ENCODE results near the gene LRRC41. TPM values are rescaled to one million over a fixed set of nuclear protein-coding genes. Genes with fewer than 3 reads are reported as not detected.
"Not testable (repeated sequence)": the region's sequence is repeated elsewhere in the genome, so short reads cannot be mapped to it uniquely, and the experiment has no call there.

The LRRC41 gene
- total RNA-seq, 2 donors from 2014 or later: 49.3 to 55.8 TPM

DNA sequence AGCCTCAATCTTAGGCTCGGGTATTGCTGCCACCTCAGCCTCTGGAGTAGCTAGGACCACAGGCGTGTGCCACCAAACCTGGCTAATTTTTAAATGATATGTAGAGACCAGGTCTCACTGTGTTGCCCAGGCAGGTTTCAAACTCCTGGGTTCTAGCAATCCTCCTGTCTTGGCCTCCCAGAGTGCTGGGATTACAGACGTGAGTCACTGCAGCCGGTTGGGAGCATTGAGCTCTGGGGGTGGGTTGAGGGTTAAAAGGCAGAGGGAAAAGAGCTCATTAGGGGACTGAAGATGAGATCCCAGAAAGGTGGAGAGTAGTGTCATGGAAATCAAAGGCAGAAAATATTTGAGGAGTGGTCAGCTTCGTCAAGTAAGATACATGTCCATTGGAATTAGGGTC lies 48.7 kb downstream of the LRRC41 start:
- H3K9ac ChIP-seq (ENCODE audit: low read depth in 2 of 2, low read length in 2 of 2): no peak overlapping the region
- TF ChIP-seq, protein P1, sequence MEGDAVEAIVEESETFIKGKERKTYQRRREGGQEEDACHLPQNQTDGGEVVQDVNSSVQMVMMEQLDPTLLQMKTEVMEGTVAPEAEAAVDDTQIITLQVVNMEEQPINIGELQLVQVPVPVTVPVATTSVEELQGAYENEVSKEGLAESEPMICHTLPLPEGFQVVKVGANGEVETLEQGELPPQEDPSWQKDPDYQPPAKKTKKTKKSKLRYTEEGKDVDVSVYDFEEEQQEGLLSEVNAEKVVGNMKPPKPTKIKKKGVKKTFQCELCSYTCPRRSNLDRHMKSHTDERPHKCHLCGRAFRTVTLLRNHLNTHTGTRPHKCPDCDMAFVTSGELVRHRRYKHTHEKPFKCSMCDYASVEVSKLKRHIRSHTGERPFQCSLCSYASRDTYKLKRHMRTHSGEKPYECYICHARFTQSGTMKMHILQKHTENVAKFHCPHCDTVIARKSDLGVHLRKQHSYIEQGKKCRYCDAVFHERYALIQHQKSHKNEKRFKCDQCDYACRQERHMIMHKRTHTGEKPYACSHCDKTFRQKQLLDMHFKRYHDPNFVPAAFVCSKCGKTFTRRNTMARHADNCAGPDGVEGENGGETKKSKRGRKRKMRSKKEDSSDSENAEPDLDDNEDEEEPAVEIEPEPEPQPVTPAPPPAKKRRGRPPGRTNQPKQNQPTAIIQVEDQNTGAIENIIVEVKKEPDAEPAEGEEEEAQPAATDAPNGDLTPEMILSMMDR (IDR thresholded peaks at IDR 0.05): no peak
- no peaks in the 10 kb centered on the region for H3K4me1 ChIP-seq
- no peaks in the 10 kb centered on the region for H3K36me3 ChIP-seq
- no peak for DNase-seq
- no peak overlapping the region for H3K4me3 ChIP-seq
- intact Hi-C loops (cut with DNase I): no loop called here
- no peak overlapping the region for H3K27ac ChIP-seq
- no peaks in the 10 kb centered on the region for H3K9me3 ChIP-seq
- no peaks in the 10 kb centered on the region for H3K27me3 ChIP-seq

DNA sequence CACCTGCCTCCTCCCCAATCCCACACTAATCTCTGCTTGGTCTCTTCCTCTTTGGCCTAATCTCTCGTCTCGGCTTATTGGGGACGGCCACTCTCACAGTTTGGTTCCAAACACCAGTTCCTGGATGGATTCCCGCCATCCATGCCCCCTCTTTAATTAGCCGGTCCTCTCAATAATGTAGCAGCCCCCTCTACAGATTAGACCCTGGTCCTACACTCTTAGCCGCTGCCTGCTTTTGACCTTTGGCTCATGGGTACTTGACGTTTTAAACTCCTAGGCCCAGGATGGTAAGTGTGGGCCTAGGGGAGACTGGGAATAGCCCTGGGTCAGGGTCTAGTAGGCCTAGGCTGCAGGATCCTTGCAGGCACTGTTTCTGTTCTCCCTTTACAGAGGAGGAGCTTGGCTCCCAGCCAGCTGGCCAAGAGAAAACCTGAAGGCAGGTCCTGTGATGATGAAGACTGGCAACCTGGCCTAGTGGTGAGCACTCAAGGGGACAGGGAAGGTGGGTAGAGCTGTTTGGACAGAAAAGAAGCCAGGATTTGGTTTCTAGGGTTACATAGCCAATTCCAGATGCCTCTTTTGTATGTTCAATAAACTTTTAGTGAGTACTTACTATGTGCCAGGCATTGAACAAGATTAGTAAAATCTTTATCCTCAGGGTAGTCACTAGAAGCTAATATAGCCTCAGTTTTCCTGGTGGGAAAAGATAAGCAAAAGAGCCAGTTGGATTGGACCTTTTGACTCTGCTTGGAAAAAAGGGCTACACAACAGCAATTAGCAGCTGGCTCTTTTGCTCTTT lies 55.1 kb downstream of the LRRC41 start:
- no peaks in the 10 kb centered on the region for H3K27me3 ChIP-seq
- peak overlapping the region; percentile 65 for H3K4me3 ChIP-seq
- TF ChIP-seq, protein P1 (IDR thresholded peaks at IDR 0.05): no peak
- H3K9me3 ChIP-seq: no peaks in the 10 kb centered on the region
- intact Hi-C loops (cut with DNase I): loop anchor here (10.0 kb wide), 1 partner anchor 96 kb away; the partner anchor contains the start of gene NSUN4
- peak overlapping the region in 1 of 2 donors; percentile 21 for H3K9ac ChIP-seq (ENCODE audit: low read depth in 2 of 2, low read length in 2 of 2)
- no peaks in the 10 kb centered on the region for H3K4me1 ChIP-seq
- DNase-seq: peak; percentile 82
- no peak overlapping the region for H3K27ac ChIP-seq
- H3K36me3 ChIP-seq: no peaks in the 10 kb centered on the region

DNA sequence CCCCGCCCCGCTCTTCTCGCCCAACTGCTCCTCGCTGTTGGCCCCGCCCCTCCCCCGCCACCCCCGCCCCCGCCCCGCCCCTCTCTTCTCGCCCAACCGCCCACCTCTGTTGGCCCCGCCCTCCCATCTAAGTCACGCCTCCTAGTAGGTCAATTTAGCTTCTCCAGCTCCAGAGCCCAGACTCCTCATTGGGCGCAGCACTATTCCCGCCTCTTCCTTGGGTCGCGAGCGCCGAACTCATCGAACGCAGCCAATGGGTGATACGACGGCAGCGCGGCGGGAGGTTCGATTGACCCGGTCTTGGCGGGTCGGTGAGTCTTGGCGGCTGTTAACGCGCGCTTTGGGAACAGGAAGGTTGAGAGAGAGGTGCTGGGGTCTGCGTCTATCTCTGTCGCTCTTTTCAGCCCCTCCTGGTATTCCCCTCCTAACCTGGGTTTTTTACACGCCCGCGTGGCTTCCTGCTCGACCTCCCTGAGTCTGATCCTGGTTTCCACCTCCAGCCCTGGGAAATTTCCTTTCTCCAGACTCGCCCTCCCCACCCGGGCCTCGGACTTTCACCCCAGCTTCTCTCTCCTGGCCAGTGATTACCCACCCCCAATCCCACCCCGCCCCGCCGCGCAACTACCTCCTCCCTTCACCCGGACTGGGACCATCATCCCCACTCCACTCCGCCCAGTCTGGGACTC lies 55.8 kb downstream of the LRRC41 start, which contains the start of gene RAD54L:
TSS of gene RAD54L (plus strand) at position 328 of the 686 bp plus-strand sequence. CDS start 643 bp downstream, outside the sequence.
- Histone ChIP-seq H3K4me3 (peak within 1 kb of the TSS; percentile 66), H3K4me1 (no peaks in the 10 kb centered on the region), H3K27ac (peak within 1 kb of the TSS; percentile 61), H3K9ac (ENCODE audit: low read depth in 2 of 2, low read length in 2 of 2) (peak within 1 kb of the TSS; percentile 75 to 89), H3K27me3 (no peaks in the 10 kb centered on the region), H3K9me3 (no peaks in the 10 kb centered on the region), H3K36me3 (no peaks in the 10 kb centered on the region)
- intact Hi-C loops (cut with DNase I): loop anchor here (10.0 kb wide), 1 partner anchor 97 kb away; the partner anchor contains the start of gene NSUN4
- TF ChIP-seq, protein P1 (IDR thresholded peaks at IDR 0.05): no peak
- DNase-seq: peak; percentile 99

DNA sequence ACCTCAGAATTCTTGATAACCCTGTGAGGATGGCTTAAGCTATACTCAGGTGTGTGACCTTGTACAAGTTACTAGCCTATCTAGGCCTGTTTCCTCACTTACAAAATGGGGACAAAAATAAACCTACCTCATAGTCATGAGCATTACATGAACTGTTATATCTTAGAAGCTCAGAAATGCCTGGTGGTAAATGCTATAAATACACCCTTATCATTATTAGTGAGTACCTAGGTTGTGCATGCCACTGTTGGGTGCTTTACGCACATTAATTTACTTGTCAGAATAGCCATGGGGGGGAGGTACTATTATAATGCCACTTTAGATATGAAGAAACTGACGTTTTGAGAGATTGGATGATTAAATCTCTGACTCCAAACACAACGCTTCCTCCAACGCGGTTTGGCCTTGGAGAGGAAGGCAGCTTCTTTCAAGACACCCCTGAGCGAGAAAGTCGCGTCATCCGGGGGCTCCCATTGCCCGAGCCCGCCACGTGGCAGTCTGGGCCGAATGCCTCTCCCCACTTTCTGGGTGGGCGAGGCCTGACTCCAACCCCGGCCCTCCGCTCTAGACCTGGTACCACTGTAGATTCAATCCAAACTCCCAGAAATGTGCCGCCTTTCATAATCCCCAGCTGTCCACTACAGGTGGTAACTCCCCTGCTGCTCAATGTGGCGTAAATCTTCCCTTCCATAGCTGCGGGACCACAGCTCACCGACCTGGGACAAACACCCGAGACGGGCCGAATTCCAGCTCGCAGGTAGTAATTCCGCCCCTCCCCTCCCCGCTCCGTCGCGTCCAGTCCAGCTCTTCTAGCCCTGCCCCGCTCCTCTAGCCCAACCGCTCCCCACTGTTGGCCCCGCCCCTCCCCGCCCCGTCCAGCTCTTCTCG lies 56.6 kb downstream of the LRRC41 start:
- no peaks in the 10 kb centered on the region for H3K36me3 ChIP-seq
- intact Hi-C loops (cut with DNase I): loop anchor here (10.0 kb wide), 1 partner anchor 98 kb away; the partner anchor contains the start of gene NSUN4
- H3K9ac ChIP-seq (ENCODE audit: low read depth in 2 of 2, low read length in 2 of 2): peak overlapping the region; percentile 75 to 89
- TF ChIP-seq, protein P1 (IDR thresholded peaks at IDR 0.05): no peak
- H3K4me1 ChIP-seq: no peaks in the 10 kb centered on the region
- H3K4me3 ChIP-seq: peak overlapping the region; percentile 66
- H3K27me3 ChIP-seq: no peaks in the 10 kb centered on the region
- no peaks in the 10 kb centered on the region for H3K9me3 ChIP-seq
- peak; percentile 61 for DNase-seq
- peak overlapping the region; percentile 61 for H3K27ac ChIP-seq

GRCh38 chr1:46246136-46246535 lies 57.3 kb downstream of the LRRC41 start:
- H3K9me3 ChIP-seq; H3K27ac ChIP-seq; H3K4me3 ChIP-seq; H3K27me3 ChIP-seq; H3K4me1 ChIP-seq; DNase-seq; H3K9ac ChIP-seq (ENCODE audit: low read depth in 2 of 2, low read length in 2 of 2); H3K36me3 ChIP-seq: not testable (repeated sequence)
- intact Hi-C loops (cut with DNase I): loop anchor here (10.0 kb wide), 1 partner anchor 99 kb away; the partner anchor contains the start of gene NSUN4

Measured in colonic mucosa (tissue), 4 donors.